Uterus (tissue), 2 donors: ENCODE results near the gene ACADVL.

Source experiments
- POLR2A ChIP-seq, 2 donors: fragments of 450-650 bp; IDR thresholded peaks; one replicate each; pipeline ENCODE4 v1.6.1; 2016; ENCODE audit warnings: antibody characterized with exemption in 2 of 2, mild to moderate bottlenecking in 1 of 2, moderate library complexity in 1 of 2
- TF ChIP-seq, protein P1 (sequence below), 4 experiments: fragments of 200-600 bp in 2 of 4; fragments of 450-650 bp in 2 of 4; sonication (generic) in 2 of 4; IDR thresholded peaks; one replicate each; pipeline ENCODE4 v1.5.1; 2016 to 2019; ENCODE audit warnings: antibody characterized with exemption in 4 of 4, mild to moderate bottlenecking in 2 of 4, moderate library complexity in 1 of 4

DNA sequence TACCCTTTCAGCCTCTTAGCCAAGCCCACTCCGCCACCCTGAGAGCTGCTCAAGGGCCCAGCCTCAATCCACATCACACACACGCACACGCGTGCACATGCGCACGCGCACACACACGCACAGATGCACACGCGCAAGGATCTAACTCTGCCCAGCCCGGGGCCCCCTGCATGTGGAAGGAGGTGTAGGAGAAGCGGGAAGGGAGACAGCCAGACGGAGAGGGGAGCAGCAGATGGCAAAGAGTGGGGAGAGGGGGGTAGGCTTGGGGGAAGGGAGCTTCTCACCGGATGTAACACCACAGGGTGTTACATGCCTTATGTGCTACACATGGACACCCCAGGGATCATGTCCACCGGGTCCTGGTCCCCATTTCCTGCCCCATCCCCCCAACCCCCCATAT is 15.4 kb upstream of the ACADVL start:
- TF ChIP-seq POLR2A (IDR thresholded peaks at IDR 0.05), result no peak
- TF ChIP-seq, protein P1, sequence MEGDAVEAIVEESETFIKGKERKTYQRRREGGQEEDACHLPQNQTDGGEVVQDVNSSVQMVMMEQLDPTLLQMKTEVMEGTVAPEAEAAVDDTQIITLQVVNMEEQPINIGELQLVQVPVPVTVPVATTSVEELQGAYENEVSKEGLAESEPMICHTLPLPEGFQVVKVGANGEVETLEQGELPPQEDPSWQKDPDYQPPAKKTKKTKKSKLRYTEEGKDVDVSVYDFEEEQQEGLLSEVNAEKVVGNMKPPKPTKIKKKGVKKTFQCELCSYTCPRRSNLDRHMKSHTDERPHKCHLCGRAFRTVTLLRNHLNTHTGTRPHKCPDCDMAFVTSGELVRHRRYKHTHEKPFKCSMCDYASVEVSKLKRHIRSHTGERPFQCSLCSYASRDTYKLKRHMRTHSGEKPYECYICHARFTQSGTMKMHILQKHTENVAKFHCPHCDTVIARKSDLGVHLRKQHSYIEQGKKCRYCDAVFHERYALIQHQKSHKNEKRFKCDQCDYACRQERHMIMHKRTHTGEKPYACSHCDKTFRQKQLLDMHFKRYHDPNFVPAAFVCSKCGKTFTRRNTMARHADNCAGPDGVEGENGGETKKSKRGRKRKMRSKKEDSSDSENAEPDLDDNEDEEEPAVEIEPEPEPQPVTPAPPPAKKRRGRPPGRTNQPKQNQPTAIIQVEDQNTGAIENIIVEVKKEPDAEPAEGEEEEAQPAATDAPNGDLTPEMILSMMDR (IDR thresholded peaks at IDR 0.05), result no peak
